ENCODE measurements around the gene ABCB1. TPM values are rescaled to one million over a fixed set of nuclear protein-coding genes. Genes with fewer than 3 reads are reported as not detected.

Gene ABCB1
- total RNA-seq, 2 donors from 2014 or later, result 15.5 to 20.1 TPM

DNA sequence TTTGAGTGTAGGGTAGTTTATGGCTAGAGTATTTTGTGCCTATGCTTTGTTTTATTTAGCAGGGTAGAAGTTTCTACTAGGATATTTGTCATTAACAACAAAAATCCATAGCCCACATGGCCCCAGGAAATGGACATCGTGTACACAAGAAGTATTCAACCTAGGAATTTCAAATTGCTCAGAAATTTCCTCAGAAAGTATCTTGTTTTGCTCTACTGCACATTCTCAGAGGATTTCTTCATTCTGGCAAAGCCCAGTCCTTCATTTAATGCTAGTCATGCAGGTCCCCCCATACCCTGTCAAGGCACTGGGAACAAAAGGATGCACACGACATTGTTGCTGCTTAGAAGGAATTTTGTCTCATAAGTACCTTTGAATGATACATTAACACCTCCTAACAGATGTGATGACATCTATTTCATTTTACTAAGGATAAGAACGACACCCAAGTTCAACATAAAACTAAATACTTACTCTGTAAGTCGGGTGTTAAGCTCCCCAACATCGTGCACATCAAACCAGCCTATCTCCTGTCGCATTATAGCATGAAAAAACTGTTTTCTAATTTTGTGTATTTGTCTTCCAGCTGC is 34.3 kb downstream of the ABCB1 start:
- no peak for DNase-seq
- Mint-ChIP-seq H3K4me3 (no peak overlapping the region), H3K27ac (no peak overlapping the region), H3K36me3 (ENCODE audit: insufficient read depth in 2 of 2) (no peaks in the 10 kb centered on the region), H3K9me3 (no peaks in the 10 kb centered on the region), H3K27me3 (ENCODE audit: low read depth) (no peaks in the 10 kb centered on the region), H3K4me1 (ENCODE audit: low read depth) (peaks cover 6% of the 10 kb centered on the region)
- no peak for ATAC-seq (replicated peaks in 1 of 2)

GRCh38 chr7:87565877-87566276 is 34.8 kb downstream of the ABCB1 start:
- Mint-ChIP-seq H3K9me3 (no peaks in the 10 kb centered on the region), H3K4me1 (ENCODE audit: low read depth) (peaks cover 6% of the 10 kb centered on the region), H3K27me3 (ENCODE audit: low read depth) (no peaks in the 10 kb centered on the region), H3K4me3 (no peak overlapping the region), H3K36me3 (ENCODE audit: insufficient read depth in 2 of 2) (no peaks in the 10 kb centered on the region), H3K27ac (no peak overlapping the region)
- no peak for DNase-seq
- no peak for ATAC-seq (replicated peaks in 1 of 2)

DNA sequence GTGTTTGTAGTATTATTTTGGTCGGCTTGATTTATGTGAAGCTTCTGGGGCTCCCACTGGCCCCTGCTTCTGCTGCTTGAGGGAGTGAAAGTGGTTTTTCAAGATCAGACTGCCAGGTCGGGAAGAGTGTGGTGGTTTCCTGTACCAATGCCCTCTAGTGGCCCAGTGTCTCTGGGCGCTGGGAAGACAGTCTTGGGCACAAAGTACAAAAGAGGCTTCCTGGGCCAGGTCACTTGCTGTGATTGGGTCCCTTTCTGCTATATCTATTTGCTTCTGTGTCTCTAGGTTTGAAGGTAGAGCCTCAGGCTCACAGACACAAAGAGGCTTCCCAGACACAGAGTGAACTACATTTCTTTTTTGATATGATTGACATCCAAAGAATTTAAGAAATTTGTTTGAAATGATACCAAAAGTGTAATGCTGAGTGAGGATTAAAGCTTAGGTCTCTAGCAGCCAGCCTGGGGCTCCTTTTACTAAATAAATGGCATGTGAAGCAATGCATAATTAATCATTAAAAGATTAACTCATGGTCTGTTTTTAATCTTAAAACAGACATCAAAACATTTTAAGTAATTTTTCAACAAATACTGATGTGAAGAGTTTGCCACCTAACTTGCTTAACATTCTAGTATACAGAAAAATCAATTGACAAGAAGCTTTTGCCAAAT is 36.3 kb downstream of the ABCB1 start:
- H3K4me3 Mint-ChIP-seq, result no peak overlapping the region
- peaks cover 6% of the 10 kb centered on the region for H3K4me1 Mint-ChIP-seq (ENCODE audit: low read depth)
- peak; percentile 62 to 64 for ATAC-seq (replicated peaks in 1 of 2)
- H3K27me3 Mint-ChIP-seq (ENCODE audit: low read depth), result no peaks in the 10 kb centered on the region
- DNase-seq, result peak; percentile 14 to 26
- H3K9me3 Mint-ChIP-seq, result no peaks in the 10 kb centered on the region
- no peaks in the 10 kb centered on the region for H3K36me3 Mint-ChIP-seq (ENCODE audit: insufficient read depth in 2 of 2)
- no peak overlapping the region for H3K27ac Mint-ChIP-seq

GRCh38 chr7:87561702-87562101 is 39.0 kb downstream of the ABCB1 start:
- H3K4me1 Mint-ChIP-seq (ENCODE audit: low read depth), result peaks cover 6% of the 10 kb centered on the region
- H3K4me3 Mint-ChIP-seq, result no peak overlapping the region
- no peaks in the 10 kb centered on the region for H3K36me3 Mint-ChIP-seq (ENCODE audit: insufficient read depth in 2 of 2)
- H3K27me3 Mint-ChIP-seq (ENCODE audit: low read depth), result no peaks in the 10 kb centered on the region
- H3K9me3 Mint-ChIP-seq, result no peaks in the 10 kb centered on the region
- no peak for DNase-seq
- no peak overlapping the region for H3K27ac Mint-ChIP-seq
- ATAC-seq (replicated peaks in 1 of 2), result no peak

DNA sequence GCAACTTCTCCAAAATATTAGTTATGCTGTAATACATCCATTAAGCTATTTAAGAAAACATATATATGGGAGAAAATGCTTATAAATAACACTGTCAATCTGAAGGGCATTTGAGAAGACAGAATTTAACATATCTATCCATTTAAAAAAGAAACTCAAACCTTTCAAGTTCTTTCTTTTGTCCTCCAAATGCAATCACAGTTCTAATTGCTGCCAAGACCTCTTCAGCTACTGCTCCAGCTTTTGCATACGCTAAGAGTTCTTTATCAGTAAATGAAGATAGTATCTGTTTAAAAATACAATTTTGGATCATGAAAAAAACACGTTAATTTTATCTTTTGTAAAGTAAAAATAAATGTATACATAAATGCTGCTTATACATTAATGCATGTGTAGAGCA is 39.6 kb downstream of the ABCB1 start:
- Mint-ChIP-seq H3K4me3 (no peak overlapping the region), H3K4me1 (ENCODE audit: low read depth) (peaks cover 6% of the 10 kb centered on the region), H3K9me3 (no peaks in the 10 kb centered on the region), H3K27me3 (ENCODE audit: low read depth) (no peaks in the 10 kb centered on the region), H3K36me3 (ENCODE audit: insufficient read depth in 2 of 2) (no peaks in the 10 kb centered on the region), H3K27ac (no peak overlapping the region)
- DNase-seq, result no peak
- ATAC-seq (replicated peaks in 1 of 2), result no peak

DNA sequence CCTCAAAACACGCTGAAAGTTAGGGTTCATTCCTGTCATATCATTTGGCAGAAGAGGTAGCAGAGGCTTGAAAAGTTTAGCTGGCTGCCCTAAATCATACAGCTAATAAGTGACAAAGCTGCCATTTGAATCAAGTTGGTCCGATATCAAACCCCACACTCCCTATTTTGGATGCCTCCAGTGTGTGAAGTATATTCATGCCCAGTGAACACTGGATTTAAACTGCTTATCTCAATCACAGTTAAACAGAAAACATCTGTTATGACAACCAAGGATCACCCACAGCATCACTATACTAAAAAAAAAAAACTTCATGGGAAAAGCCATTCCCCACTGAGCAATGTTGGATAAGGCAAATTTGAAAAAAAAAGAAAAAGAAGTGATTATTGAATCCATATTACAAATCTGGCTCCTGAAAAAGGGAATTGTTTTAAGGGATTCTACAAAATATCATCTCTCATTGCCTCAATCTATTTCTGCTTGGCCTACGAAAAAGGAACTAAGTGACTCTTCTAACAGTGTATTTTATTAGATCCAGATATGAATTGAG is 48.3 kb downstream of the ABCB1 start:
- ATAC-seq (replicated peaks in 1 of 2) (no peak), DNase-seq (no peak)
- Mint-ChIP-seq H3K36me3 (ENCODE audit: insufficient read depth in 2 of 2) (no peaks in the 10 kb centered on the region), H3K27me3 (ENCODE audit: low read depth) (no peaks in the 10 kb centered on the region), H3K9me3 (no peaks in the 10 kb centered on the region), H3K4me3 (no peak overlapping the region), H3K27ac (no peak overlapping the region), H3K4me1 (ENCODE audit: low read depth) (no peaks in the 10 kb centered on the region)

DNA sequence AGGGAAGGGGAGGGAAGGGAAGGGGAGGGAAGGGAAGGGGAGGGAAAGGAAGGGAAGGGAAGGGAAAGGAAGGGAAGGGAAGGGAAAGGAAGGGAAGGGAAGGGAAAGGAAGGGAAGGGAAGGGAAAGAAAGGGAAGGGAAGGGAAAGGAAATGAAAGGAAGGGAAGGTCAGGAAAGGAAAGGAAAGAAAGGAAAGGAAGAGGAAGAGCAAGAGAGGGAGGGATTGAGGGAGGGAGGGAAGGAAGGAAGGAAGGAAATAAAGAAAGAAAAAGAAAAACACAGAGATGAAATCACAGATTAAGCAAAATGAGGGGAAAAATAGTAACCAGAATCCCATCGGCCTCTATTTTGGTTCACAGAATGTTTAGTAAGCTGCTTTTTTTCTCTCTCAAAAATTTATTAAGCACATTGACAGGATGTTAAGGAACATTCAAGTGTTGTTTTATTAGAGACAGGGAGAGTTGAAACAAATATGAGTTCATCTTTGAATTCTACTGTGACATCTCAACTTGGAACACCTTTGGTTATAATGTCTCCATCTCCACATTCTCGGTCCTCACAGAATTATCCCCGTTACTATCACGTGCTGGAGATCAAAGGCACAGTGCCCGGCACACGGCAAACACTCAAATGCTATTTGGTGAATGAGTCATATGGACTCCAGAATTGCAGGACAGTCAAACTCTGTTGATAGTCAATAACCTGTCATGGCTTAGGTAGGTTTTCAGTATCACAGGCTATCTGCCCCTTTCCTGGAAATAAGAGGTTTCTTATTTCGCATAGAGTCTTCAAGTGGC is 52.4 kb downstream of the ABCB1 start:
- Mint-ChIP-seq H3K4me3 (no peak overlapping the region), H3K9me3 (no peaks in the 10 kb centered on the region), H3K27ac (no peak overlapping the region), H3K36me3 (ENCODE audit: insufficient read depth in 2 of 2) (no peaks in the 10 kb centered on the region), H3K27me3 (ENCODE audit: low read depth) (no peaks in the 10 kb centered on the region), H3K4me1 (ENCODE audit: low read depth) (no peaks in the 10 kb centered on the region)
- ATAC-seq (replicated peaks in 1 of 2) (no peak), DNase-seq (no peak)

GRCh38 chr7:87545760-87546159 is 54.9 kb downstream of the ABCB1 start:
- Mint-ChIP-seq H3K4me3 (no peak overlapping the region), H3K27me3 (ENCODE audit: low read depth) (no peaks in the 10 kb centered on the region), H3K36me3 (ENCODE audit: insufficient read depth in 2 of 2) (no peaks in the 10 kb centered on the region), H3K4me1 (ENCODE audit: low read depth) (no peaks in the 10 kb centered on the region), H3K27ac (no peak overlapping the region), H3K9me3 (no peaks in the 10 kb centered on the region)
- DNase-seq (no peak), ATAC-seq (replicated peaks in 1 of 2) (no peak)

GRCh38 chr7:87543623-87544022 is 57.1 kb downstream of the ABCB1 start:
- Mint-ChIP-seq H3K27ac (no peak overlapping the region), H3K4me1 (ENCODE audit: low read depth) (no peaks in the 10 kb centered on the region)
- ATAC-seq (replicated peaks in 1 of 2), result peak in 1 of 2 donors; percentile 50

GRCh38 chr7:87541648-87542047 is 59.0 kb downstream of the ABCB1 start:
- Mint-ChIP-seq H3K4me1 (ENCODE audit: low read depth) (no peaks in the 10 kb centered on the region), H3K36me3 (ENCODE audit: insufficient read depth in 2 of 2) (peaks cover 0 to under 1% of the 10 kb centered on the region in 2 donors), H3K27ac (no peak overlapping the region), H3K9me3 (no peaks in the 10 kb centered on the region), H3K27me3 (ENCODE audit: low read depth) (no peaks in the 10 kb centered on the region), H3K4me3 (no peak overlapping the region)
- ATAC-seq (replicated peaks in 1 of 2) (no peak), DNase-seq (no peak)

More at GRCh38 chr7:87543623-87544022, 57.1 kb downstream of the ABCB1 start:
- no peaks in the 10 kb centered on the region for H3K36me3 Mint-ChIP-seq (ENCODE audit: insufficient read depth in 2 of 2)
- DNase-seq, result no peak
- H3K9me3 Mint-ChIP-seq, result no peaks in the 10 kb centered on the region
- no peak overlapping the region for H3K4me3 Mint-ChIP-seq
- no peaks in the 10 kb centered on the region for H3K27me3 Mint-ChIP-seq (ENCODE audit: low read depth)

- no peaks in the 10 kb centered on the region for H3K27me3 Mint-ChIP-seq (ENCODE audit: low read depth)
- ATAC-seq (replicated peaks in 1 of 2), result no peak
- peaks cover 0 to 1% of the 10 kb centered on the region in 2 donors for H3K36me3 Mint-ChIP-seq (ENCODE audit: insufficient read depth in 2 of 2)
- H3K4me3 Mint-ChIP-seq, result no peak overlapping the region
- H3K27ac Mint-ChIP-seq, result no peak overlapping the region
- no peaks in the 10 kb centered on the region for H3K4me1 Mint-ChIP-seq (ENCODE audit: low read depth)
- no peak for DNase-seq
- H3K9me3 Mint-ChIP-seq, result no peaks in the 10 kb centered on the region
These were observed 62.6 kb downstream of the ABCB1 start for GRCh38 chr7:87538052-87538451.

GRCh38 chr7:87534072-87534471 is 66.6 kb downstream of the ABCB1 start:
- Mint-ChIP-seq H3K27me3 (ENCODE audit: low read depth) (no peaks in the 10 kb centered on the region), H3K9me3 (no peaks in the 10 kb centered on the region), H3K4me3 (no peak overlapping the region), H3K4me1 (ENCODE audit: low read depth) (no peaks in the 10 kb centered on the region), H3K36me3 (ENCODE audit: insufficient read depth in 2 of 2) (peaks cover 0 to 1% of the 10 kb centered on the region in 2 donors), H3K27ac (no peak overlapping the region)
- no peak for ATAC-seq (replicated peaks in 1 of 2)
- DNase-seq, result no peak

DNA sequence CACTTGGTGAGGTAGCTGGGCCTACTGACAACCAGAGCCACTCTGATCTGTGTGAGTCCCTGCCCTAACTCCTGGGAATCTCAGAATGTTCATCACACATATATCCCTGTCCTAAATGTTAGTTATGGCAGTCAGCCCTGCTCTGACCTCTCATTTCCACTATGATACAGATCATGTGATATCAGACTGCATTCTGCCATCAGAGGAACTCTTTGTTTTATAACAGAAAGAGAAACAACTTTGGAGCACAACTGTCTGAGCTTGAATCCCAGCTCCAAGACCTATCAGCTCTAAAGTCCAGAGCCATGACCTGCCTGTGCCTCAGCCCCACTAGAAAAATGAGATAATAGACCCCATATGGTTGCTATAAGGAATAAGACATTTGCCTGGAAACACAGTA is 70.6 kb downstream of the ABCB1 start:
- Mint-ChIP-seq H3K36me3 (ENCODE audit: insufficient read depth in 2 of 2) (no peaks in the 10 kb centered on the region), H3K27ac (peak overlapping the region; percentile 40), H3K27me3 (ENCODE audit: low read depth) (no peaks in the 10 kb centered on the region), H3K9me3 (no peaks in the 10 kb centered on the region), H3K4me3 (no peak overlapping the region), H3K4me1 (ENCODE audit: low read depth) (no peaks in the 10 kb centered on the region)
- no peak for ATAC-seq (replicated peaks in 1 of 2)
- DNase-seq, result no peak

Data from activated T-cell treated with anti-CD3 and anti-CD28 coated beads, Interleukin-2, amount 50 U/mL, for 72 hours (primary cell).